OCI-LY1 (cell line): ENCODE measurements around the gene COL25A1.

Source experiments
- EZH2 ChIP-seq: fragments of 200-600 bp; sonication (generic), shearing (Covaris generic); IDR thresholded peaks from 2 replicates; pipeline ENCODE4 v1.8.0; 2017; ENCODE audit warnings: borderline replicate concordance, mixed run types, mild to moderate bottlenecking, antibody characterized with exemption, low read length, moderate library complexity, mixed read lengths
- TF ChIP-seq, protein P1 (sequence below): fragments of 200-600 bp; sonication (generic), shearing (Covaris generic); IDR thresholded peaks from 2 replicates; pipeline ENCODE4 v1.5.1; 2017; ENCODE audit warnings: mild to moderate bottlenecking, antibody characterized with exemption, low read length, moderate library complexity, mixed read lengths

DNA sequence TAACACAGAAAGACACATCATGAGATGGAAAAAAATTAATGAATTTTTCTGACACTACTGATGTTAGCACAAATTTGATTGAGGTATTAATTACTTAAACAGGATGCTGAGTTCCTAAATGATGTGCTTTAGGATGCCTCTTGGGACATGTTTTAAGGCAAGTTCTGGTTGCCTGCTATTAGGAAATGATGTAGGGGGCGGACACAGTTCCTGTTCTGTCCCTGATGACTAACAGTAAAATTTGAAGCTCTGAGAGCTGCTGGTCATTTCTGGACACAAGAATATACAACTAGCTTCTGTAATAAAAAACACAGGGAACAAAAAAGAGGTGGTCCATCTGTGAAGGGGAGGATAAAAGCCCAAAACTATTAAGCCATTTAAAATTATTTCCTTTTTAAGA, 376.4 kb downstream of the COL25A1 start:
- TF ChIP-seq, protein P1, sequence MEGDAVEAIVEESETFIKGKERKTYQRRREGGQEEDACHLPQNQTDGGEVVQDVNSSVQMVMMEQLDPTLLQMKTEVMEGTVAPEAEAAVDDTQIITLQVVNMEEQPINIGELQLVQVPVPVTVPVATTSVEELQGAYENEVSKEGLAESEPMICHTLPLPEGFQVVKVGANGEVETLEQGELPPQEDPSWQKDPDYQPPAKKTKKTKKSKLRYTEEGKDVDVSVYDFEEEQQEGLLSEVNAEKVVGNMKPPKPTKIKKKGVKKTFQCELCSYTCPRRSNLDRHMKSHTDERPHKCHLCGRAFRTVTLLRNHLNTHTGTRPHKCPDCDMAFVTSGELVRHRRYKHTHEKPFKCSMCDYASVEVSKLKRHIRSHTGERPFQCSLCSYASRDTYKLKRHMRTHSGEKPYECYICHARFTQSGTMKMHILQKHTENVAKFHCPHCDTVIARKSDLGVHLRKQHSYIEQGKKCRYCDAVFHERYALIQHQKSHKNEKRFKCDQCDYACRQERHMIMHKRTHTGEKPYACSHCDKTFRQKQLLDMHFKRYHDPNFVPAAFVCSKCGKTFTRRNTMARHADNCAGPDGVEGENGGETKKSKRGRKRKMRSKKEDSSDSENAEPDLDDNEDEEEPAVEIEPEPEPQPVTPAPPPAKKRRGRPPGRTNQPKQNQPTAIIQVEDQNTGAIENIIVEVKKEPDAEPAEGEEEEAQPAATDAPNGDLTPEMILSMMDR, result no peak
- TF ChIP-seq EZH2, result no peak
